HG03342 (cell line): ENCODE measurements around the gene TMEM250.

ENCODE experiments used
- ATAC-seq: cut with Tn5 transposase; IDR thresholded peaks from one replicate; pipeline ENCODE4 v1.9.1; 2021; ENCODE audit warnings: mild to moderate bottlenecking, moderate library complexity; ENCODE audit not compliant: unreplicated experiment

The TMEM250 gene

DNA sequence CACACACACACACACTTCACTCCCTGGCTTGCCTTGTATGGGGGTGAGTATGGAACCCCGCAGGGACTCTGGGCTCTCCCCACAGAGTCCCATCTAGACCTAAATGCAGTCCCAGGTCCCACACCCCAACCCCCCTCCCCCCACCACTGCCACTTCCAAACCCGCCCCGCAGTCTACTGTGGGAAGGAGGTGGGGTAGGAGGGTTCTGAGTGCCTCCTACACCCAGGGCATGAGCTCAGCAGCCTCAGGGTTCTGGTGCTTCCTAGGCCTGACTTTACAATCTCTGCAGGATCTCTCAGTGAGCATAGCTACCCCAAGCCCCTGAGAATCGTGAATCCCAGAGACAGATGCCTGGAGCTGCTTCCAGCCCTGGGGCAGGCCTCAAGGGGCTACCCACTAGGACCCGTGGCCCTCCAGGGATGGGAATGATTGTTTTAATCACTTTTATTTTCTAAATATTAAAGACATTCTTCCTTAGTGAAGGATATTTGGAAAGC is 22.1 kb downstream of the TMEM250 start:
- ATAC-seq: no peak

- no peak for ATAC-seq
These were observed 23.3 kb downstream of the TMEM250 start, which contains the start of gene NACC2 for GRCh38 chr9:136095070-136096058. TSS of gene NACC2 (minus strand) at chr9:136095289. CDS start at chr9:136050521, 44,768 bp downstream.

GRCh38 chr9:136093995-136094881 is 24.4 kb downstream of the TMEM250 start:
- ATAC-seq: no peak

DNA sequence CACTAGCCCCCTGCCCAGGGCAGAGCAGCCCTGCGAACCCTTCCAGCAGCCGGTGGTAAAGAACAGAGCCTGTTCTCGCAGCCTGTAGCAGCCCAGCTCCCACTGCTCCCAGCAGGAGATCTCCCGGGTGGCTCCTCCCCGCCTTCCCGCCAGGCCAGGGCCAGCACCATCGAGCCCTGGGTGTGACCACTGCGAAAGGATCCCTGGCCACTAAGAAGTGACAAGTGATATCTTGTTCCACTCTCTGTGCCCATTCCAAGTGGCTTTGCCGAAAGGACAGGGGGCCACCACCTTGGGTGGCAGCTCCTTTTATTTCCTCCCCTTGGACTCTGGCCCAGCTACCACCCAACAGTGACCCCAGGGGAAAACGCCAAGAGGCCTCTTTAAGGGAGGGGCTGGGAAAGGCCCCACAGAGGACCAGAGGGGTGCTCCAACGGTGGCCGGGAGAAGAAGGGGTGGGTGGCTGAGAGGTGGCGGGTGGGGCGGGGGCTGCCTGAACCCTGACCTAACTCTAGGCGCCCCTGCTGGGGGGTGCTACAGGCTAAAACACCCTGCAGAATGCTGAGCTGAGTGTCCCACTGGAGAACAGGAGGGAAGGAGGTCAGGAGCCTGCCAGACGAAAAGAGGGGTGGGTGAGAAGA is 25.2 kb downstream of the TMEM250 start:
- ATAC-seq: no peak

GRCh38 chr9:136092741-136093140 is 25.9 kb downstream of the TMEM250 start:
- ATAC-seq: no peak

DNA sequence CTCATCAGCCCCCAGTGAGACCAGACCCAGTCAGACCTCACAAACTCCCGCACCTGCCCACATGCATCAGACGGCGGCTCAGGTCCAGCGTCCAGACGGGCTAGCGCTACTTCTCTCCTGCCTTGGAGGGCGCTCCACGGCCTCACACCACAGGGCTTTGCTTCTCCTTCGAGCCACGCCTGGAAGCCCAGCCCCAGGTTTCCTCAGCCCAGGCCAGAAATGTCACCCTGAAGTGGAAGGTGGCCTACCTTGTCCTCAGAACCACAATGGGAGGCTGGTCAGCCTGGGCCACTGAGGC is 26.4 kb downstream of the TMEM250 start:
- no peak for ATAC-seq

DNA sequence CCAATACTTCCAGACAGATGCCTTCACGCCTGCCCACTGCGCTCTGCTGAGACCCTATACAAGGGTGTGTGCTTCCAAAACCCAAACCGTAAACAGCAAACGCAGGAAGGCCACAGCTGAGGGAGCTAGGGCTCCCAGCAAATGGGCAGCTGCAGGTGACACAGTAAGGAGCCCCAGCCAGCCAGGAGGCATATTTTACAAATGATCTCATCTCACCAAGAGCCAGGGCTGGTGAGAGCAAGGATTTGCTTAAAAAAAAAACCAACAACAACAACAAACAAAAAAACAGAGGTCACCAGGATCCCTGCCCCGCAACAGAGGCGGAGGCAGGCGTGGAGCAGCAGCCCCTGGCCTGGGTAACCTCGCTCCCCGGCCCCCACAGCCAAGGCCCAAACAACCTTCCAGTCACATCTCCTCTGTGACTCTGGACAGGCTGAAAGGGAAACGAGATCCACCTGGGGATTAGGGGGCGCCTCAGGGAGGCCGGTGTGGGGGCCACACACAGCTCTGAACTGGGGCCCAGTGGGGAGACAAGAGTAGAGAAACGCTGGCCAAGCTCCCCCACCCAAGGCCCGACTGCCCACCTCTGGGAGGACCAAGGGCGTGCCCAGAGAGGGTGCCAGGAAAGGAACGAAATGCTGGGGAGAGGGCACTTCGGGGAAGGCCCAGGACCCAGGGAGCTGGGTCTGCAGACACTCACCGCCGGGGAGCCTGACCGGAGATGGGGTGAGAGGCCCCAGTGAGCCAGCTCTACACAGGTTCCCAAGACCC is 26.9 kb downstream of the TMEM250 start:
- no peak for ATAC-seq

DNA sequence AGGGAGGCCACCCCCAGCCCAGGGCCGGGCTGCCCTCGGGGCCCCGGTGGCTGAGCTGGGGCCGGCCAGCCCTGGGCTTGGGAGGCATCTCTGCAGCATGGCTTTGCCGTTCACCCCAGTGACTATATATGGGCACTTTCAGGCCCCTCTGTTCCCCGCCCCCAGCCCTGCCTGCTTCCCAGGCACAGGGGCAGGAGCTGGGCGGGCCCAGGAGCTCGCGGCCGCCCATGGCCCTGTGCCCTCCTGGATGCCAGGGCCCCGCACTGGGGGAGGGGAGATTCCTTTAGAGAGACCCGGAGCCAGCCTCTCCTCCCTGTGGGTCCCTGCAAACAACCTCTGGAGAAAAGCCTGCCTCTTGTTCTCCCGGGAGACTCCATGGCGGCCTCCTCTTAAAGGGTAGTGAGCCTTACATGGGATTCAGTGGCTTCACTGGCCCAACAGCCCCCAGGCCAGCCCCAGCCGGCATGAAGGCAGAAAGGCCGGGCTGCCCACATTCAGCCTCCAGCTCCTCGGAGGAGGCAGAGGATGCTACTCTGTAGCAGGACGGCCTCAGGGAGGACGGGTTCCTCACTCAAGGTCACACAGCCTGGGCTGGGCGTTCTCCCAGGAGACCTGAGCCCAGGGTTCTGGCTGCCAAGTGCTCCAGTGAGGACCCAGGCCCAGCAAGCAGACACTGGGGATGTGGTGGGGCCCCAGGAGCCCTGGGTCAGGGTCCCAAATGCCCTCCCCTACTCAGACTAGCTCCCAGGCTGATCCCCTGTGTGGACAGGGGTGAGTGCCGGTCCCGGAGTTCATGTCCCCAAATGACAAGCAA is 27.7 kb downstream of the TMEM250 start:
- ATAC-seq: no peak

DNA sequence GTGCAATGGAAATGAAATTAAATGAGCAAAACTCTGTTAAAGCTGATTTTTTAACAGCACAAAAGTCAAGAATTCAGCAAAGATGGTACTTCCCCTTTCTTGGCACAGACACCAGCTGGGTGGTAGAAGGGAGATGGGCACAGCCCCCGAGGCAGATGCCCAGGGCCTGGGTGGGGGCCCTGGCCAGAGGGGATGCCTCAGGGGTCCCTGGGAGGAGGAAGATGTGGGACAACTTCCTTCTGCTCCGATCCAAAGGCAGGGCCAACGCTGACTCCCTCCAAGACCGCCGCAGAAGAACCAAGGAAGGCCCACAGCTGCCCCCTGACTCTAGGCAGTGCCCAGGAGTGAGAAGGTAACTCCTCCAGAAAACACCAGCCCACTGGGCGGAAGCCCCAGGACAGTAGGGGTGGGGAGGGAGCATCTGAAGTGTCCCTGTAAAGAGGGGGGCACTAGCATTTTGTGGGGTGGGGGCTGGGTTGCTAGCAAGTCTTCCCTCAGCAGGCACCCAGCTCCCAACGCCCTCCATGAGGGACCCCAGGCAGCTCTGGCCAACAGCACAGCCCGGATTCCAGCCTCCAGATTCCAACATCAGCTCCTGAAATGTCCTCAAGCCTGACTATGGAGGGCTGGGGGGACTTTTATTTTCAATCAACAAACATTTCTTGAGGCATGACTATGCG is 28.5 kb downstream of the TMEM250 start:
- no peak for ATAC-seq

DNA sequence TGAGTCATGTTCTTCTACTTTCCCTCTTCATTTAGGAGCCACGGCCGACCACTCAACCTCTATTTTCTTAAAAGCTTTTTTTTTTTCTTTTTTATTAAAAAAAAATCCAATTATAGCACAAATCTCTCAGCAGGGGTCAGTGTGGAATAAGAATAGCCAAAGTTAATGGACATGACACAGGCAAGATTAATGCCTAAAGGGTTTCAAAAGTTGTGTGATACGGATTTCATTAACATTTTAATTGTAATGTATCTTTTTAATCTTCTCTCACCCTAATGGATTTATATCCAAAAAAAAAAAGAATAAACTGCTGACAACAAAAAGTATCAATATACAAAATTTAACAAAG is 29.0 kb downstream of the TMEM250 start:
- ATAC-seq: no peak

DNA sequence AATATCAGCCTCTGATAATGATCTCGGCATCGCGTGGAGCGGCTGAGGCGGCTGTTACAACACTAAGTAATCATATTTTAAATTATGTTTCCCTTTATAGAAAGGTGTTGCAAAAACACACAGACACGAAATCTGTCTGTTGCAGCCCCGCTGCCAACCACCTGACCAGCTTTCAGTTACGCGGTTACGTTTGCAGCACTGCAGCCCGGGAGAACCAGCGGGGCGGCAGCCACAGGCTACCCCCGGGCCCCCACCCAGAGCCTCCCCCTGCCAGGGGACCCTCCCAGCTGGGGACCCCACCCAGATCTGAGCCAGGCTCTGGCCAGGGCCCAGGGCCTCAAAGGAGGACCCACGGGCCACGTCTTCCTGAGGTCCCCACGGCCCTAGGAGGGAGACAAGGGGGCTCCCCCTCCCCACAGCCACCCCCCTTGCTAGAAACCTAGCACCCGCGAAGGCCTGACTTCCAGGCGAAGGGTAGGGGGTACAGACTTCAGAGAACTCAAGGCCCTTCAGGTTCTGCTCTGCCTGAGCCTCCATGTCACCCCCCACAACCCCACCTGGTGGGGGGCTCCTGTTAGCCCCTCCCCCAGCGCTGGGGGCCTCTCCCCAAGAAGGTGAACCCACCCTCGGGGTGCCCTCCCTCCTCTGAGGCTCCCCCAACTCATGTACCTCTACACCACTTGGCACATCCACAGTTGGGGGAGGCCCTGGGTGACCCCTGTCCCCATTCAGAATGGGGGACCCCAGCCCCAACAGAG is 29.6 kb downstream of the TMEM250 start:
- no peak for ATAC-seq

- ATAC-seq: no peak
These were observed 30.2 kb downstream of the TMEM250 start for GRCh38 chr9:136088481-136088938.

GRCh38 chr9:136087741-136088480 is 30.8 kb downstream of the TMEM250 start:
- no peak for ATAC-seq

DNA sequence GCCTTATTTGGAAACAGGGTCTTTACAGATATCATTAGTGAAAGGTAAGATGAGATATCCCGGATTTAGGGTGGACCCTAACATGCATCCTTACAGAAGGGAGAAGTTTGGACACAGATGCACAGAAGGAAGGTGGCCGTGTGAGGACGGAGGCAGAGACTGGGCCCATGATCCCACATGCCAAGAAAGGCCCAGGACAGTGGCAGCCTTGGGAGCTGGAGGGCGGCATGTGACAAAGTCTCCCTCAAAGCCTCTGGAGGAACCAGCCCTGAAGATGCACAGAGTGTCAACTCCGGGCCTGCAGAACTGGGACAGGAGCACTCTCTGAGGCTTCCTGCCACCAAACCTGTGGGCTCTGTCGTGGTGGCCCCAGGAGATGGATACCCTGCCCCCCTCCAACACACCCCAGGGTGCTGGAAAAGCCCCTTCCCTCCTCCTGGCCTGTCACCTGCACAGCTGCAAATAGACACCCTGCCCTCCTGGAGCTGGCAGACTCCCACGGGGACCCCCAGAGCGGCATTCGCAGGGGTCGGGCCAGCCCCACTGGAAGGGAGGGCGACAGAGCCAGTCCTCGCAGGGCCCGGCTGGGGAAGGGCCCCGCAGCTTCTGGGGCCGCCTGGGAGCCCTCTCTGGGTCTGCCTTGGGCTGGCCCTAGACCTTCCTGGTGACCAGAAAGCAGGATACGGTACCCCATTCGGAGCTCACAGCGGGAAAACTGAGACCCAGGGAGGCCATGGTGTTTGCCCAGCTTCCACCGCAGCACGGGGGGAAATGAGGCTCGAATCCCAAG is 31.5 kb downstream of the TMEM250 start:
- ATAC-seq: no peak

GRCh38 chr9:136086213-136086881 is 32.3 kb downstream of the TMEM250 start:
- no peak for ATAC-seq

GRCh38 chr9:136085815-136086212 is 32.9 kb downstream of the TMEM250 start:
- ATAC-seq: no peak
